CD4-positive, alpha-beta T cell treated with Interleukin-17A for 4 hours (primary cell): ENCODE measurements around the gene R3HDML.
"Not testable (repeated sequence)": the region's sequence is repeated elsewhere in the genome, so short reads cannot be mapped to it uniquely, and the experiment has no call there.

Experiments used
- DNase-seq: peaks from one replicate; pipeline ENCODE4 v3.0.0-alpha.2; 2020; ENCODE audit warnings: mixed read lengths

R3HDML gene

DNA sequence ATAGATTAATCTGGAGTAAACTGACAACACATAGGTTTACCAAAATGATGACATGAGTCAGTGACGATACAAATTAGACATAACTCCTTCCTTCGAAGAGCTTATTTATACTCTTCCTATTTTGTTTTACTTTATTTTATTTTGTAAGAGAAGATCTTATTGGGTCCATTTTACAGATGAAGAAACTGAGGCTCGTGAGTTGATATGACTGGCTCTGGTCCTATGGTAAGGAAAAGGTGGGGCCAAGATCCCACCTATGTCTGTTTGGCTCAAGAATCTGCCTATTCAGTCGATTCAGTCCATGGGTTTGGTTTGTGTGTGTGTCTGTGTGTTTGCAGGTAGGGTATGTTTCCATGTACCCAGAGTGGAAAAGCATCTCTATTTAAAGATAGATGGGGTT lies 8.4 kb upstream of the R3HDML start:
- DNase-seq, result no peak

DNA sequence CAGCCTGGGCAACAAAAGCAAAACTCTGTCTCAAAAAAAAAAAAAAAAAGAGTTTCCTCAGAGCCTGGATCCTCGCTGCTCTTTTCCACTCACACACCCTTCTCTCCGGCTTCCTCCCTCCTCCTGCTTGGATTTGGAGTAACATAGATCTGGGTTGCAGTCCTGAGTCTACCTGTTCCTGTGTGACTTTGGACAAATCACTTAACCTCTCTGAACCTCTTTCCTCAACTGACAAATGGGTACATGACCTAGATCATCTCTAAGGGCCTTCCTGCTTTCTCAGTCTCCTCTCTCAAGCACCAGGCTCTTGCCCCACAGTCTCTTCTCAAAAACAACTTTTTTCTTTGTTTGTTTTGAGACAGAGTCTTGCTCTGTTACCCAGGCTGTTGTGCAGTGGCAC lies 5.6 kb upstream of the R3HDML start:
- DNase-seq, result no peak

DNA sequence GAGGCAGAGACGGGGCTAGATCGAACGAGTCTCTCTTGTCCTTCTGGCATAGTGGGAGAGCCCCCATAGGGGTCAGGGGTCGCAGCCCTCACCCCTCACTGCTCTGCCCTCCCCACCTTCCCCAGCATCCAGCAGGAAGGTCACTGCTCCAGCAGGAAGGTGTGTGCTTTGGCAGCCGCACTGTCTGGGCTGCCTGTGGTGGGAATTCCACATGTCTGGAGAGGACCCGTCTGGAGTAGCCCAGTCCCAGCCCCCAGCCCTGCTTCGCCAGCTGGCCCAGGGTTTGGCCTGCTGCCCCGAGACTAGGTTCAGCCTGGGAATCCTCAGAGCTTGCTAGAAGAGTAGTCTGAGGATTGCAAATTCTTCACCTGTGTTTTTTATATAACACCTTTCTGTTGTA lies 2.5 kb upstream of the R3HDML start:
- DNase-seq, result no peak

DNA sequence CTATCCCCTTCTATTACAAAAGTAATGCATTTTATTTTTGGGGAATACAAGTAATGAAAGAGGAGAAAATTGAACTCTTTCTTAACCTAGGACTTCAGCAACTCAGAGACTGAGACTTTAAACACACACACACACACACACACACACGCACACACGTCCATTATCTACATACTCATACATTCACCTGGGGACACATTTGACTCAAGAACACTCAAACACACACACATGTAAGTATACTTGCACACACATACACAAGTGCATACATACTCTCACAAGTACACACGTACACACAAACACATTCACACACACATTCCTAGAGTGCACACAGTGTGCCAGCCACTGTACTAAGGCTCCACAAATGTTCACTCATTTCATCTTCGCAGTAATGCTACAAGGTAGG lies 2.1 kb upstream of the R3HDML start:
- DNase-seq, result no peak

DNA sequence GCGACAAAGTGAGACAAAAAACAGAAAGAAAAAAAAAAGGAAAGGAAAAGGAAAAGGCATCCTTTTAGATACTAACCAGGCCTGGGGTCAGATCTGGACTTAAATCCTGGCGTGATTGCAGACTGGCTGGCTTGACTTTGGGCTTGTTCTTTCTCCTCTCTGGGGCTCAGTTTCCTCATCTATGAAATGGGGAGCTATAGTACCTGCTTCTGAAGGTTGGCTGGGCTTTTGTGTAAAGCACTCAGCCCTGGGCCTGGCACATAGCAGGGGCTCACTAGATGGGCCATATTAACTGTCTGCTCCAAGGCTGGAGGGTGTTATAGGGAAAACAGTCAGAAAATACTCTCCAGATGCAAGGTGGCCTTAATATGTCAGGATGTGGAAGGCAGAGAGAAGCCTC lies 1.2 kb upstream of the R3HDML start:
- DNase-seq, result no peak

DNA sequence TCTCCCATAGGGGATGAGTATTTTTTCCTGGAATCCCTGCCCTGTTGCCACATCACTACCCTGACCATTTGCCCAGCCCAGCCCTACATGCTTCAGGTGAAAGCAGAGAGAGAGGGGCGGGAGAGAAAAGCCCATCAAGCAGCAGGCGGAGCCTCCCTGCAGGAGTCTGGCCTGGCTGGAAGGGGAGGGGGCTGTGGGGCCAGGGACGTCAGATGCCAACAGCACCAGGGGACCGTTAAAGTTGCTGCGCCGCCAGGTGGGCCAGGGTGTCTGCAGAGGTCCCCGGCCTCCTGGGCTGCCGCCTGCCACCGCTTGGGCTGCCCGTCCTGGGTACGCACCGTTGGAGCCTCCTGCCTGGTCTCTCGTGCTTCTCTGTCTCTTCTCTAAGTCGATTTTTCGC lies 757 bp upstream of the R3HDML start:
- DNase-seq, result no peak

DNA sequence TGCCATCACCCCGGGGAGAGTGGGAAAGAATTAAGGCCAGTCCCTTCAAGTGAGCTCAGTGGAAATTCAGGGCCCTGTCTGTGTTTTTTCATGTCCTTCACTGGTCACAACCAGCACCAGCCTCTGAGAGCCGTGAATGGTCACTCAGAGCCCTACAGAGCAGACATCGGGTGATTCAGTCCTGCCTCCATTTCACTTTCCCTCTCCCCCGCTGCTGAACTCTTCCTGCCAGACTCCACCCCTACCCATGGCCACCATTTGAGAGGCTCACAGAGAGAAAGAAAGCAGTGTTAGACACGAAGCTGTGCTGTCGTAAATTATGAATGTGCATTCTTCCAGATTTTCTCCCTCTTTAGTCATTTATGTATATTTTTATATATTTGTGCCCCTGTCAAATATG lies 5.4 kb downstream of the R3HDML start:
- DNase-seq, result no peak

DNA sequence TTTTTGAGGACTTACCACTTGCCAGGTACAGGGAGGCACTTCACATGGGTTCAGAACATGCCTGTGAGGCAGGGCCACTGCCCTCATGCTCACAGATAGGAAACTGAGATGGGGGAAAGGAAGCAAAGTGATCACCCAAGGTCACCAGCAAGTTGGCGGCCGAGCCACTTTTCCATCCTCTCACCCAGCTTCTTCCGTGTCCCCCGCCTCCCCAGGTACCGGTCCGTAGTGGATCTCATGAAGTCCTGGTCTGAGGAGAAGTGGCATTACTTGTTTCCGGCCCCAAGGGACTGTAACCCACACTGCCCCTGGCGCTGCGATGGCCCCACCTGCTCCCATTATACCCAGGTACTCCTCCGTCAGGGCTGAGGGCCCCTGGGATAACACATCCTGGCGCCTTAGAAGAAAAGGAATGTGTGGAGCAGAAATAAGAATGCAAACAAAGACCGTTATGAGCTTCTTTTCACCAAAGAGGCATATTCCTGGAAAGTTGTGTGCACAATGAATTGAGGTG lies 6.4 kb downstream of the R3HDML start:
- DNase-seq, result no peak

DNA sequence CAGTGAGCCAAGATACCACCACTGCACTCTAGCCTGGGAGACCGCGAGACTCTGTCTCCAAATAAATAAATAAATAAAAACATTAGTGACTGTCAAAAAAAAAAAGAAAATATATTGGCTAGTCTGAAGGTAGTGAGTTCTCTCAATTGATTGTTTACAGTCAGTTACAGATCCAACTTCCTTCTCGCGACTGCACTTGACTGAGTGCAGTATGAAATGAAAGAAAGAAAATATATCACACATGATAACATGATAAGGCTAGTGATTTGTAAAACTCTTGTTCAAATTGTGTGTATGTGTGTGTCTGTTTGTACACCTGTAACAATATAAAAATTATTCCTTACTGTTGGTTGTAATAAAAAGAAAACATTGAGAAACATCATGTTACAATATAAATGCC lies 7.9 kb downstream of the R3HDML start:
- no peak for DNase-seq

DNA sequence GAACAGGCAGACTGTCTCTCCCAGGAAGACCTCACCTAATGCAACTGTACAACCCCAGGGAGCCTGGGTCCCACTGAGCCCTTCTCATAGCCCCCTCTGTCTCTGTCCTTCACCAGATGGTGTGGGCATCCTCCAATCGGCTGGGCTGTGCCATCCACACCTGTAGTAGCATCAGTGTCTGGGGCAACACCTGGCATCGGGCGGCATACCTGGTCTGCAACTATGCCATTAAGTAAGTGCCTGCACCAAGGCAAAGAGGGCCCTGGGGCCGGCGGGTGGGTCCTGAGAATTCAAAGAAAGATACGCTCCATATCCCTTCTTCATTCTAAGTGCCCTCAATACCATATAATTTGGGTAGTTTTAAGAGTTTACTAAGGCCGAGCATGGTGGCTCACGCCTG lies 8.3 kb downstream of the R3HDML start:
- no peak for DNase-seq

DNA sequence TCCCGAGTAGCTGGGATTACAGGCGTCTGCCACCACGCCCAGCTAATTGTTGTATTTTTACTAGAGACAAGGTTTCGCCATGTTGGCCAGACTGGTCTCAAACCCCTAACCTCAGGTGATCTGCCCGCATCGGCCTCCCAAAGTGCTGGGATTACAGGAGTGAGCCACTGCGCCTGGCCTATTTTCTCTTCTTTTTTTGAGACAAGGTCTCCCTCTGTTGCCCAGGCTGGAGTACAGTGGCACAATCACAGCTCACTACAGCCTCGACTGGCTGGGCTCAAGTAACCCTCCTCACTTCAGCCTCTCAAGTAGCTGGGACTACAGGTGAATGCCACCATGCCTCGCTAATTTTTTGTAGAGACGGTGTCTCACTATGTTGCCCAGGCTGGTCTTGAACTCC lies 9.1 kb downstream of the R3HDML start:
- DNase-seq, result not testable (repeated sequence)

DNA sequence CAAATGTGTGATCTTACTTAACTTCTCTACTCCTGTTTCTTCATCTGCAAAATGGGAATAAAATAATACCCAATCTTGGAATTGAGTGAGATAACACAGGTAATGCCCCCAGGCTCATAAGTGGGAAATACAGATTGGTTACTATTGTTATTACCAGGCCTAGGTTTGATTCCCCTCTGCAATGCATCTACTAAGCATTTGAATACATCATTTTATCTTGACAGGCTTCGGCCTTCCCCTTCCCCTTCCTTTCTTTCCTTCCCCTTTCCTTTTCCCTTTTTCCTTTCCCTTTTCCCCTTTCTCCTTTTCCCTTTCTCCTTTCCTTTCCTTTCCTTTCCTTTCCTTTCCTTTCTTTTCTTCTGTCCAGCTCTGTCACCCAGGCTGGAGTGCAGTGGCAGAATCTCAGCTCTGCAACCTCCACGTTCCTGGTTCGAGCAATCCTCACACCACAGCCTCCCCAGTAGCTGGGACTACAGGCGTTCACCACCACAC lies 11.4 kb downstream of the R3HDML start:
- DNase-seq, result no peak

DNA sequence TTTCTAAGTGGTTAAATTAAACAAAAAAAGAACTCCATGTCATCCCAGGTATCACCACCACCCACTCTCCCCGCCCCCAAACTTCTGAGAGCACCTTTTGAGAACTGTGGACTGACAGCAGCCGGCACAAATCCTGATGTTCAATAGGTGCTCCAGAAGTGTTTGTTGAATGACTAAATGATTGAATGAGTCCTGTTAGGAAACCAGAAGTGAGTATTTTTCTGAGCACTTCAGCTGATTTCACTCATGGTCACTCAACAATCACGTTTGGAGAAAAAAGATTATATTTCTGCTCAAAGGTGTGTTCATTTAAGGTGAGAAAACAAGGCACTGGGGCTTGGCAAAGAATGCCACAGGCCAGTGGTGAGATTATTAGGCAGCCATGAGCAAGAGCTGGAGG lies 12.5 kb downstream of the R3HDML start:
- DNase-seq, result no peak

DNA sequence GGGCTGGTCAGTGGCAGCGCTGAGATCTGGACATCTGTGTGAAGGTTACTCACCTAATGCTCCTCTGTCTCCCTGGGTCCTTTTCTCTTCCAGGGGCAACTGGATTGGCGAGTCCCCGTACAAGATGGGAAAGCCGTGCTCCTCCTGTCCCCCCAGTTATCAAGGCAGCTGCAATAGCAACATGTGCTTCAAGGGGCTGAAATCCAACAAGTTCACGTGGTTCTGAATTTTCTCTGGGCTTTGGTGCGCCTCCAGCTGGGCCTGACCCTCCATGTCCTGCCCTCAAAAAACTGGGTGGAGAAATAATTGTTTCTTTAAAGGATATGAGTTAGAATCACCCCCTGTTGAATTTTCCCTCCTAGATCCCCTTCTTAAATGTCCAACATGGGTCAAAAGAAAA lies 13.7 kb downstream of the R3HDML start:
- no peak for DNase-seq

DNA sequence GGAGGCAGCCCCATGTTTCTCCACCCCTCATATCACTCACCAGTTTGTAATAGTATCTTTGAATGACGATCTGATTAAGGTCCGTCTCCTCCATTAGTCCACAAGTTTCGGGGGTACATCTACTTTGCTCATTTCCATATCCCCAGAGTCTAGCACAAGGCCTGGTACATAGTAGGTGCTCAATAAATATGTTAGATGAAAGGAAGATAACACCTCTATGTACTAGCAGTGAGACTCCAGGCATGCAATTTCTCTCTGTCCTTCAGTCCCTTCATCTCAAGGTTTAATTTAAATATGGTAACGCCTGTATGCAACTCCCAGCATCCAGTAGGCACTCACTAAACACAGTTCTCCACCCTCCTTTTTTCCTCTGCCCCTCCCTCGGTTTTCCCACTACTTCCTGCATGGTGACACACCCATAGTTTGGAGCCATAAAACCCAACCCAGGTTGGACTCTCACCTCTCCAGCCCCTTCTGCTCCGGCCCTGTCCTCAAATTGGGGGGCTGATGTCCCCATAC lies 18.2 kb downstream of the R3HDML start:
- no peak for DNase-seq

DNA sequence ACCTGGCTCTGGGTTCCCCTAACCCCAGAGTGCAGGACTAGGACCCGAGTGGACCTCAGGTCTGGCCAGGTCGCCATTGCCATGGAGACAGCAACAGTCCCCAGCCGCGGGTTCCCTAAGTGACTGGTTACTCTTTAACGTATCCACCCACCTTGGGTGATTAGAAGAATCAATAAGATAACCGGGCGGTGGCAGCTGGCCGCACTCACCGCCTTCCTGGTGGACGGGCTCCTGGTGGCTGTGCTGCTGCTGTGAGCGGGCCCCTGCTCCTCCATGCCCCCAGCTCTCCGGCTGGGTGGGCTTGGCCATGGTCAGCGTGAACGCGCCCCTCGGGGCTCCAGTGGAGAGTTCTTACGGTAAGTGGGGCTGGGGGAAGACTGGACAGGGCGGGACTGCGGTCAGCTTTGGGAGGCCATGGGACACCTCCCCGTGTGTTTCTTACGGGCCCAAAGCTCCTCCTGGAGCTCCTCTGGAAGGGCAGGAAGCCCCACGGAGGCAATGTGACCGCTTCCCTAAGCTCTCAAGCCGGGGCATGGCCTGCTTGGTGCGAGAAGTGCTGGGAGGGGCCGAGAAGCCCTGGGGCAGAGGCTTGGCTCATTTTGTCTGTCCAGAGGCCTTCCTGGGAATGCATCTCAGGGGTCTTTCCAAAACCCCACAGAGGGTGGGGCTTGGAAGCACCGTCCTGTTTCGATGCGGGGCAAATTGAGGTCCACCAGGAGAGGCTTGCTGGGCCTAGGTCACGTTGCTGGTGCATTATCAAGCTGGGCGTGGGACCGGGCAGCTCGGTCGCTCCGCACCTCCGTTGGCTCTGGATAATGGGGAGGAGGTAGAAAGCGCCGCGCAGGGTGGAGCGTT lies 18.9 kb downstream of the R3HDML start, which contains the start of gene HNF4A:
HNF4A (plus strand) TSS at position 202 of the 855 bp plus-strand sequence; CDS start at position 308, 106 bp downstream.
- no peak for DNase-seq

DNA sequence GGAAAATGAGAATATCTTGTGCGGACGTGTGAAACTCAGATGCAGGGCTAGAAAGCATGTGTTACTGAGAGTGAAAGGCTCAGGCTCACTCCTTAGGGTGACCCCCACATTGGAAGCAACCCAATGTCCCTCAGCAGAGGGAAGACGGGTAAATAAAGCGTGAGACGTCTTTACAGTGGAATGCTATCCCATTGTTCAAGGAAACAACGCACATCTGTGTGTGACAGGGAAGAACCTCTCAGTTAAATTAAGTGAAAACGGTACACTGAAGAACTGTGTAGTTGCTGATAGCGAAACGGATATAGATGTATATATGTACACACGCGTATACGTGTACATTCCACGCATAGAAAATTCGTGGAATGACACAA lies 19.5 kb downstream of the R3HDML start:
- DNase-seq, result no peak

DNA sequence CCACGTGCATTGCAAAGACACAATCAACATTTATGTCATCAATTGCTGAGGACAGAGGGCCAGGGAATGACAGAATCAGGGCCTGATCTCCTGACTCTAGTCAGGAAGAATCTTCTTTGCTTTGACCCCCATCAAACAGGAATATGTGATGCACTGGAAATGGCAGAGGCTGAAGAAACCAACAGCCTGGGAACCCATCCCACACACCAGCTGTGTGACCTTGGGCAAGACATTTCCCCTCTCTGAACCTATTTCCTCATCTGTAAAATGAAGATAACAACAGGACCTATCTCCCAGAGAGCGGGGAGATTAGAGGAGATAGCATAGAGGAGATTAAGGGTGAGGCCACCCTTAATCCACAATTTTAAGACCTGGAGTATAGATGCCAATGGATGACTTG lies 20.2 kb downstream of the R3HDML start:
- no peak for DNase-seq

DNA sequence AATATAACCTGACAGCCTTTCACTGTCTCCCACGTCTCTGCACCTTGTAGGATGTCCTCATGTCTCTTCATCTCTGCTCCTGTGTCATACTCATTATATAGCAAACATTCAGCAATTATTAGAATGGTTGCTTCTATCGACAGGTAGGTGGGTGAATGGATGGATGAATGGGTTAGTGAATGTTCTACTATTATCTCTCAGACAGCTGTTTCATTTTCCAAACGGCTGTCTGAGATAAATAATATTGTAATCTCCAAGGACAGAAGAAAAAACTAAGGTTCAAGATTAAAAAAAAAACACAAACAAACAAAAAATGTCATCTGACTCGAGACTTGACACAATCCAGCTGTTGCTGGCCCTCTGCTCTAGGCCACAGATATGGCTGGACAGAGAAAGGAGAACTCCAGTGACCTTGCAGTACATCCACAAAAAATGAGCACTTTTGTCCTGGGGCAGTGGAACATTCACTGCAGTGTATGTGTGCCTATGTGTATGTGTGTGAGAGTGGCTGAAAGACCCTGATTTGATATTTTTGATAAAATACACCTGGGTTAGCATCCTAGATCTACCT lies 20.8 kb downstream of the R3HDML start:
- no peak for DNase-seq

DNA sequence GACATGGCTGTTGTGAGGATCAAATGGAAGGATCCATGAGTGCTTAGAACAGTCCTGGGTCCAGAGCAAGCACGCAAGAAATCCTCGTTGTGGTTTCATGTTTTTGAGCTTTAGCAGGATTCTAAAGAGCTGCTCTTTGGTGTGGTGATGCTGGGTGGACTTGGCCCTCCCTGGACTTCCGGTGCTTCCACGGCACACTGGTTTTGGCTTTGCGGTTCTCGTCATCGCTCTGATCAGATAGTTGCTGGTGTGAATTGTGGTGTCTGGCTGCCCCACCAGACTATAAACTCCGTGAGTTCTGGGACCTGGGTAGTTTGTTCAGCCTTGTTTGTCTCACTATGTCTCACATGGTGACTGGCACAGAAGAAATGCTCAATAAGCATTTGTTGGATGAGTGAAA lies 21.9 kb downstream of the R3HDML start:
- DNase-seq, result no peak

DNA sequence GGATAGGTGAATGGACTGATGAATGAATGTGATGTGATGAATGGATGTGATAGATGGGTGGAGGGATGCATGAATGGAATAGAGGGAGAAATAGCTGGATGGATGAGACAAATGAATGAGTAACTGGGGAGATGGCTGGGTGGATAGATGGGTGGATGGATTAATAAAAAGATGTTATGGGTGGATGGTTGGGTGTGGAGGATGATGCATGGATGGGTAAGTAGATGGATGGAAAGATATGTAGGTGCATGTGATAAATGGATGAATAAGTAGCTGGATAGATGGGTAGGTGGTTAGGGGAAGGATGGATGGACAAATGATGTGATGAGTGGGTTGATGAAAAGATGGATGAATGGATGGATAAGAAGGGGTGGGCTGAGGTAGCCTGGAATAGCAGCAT lies 23.4 kb downstream of the R3HDML start:
- DNase-seq, result no peak

DNA sequence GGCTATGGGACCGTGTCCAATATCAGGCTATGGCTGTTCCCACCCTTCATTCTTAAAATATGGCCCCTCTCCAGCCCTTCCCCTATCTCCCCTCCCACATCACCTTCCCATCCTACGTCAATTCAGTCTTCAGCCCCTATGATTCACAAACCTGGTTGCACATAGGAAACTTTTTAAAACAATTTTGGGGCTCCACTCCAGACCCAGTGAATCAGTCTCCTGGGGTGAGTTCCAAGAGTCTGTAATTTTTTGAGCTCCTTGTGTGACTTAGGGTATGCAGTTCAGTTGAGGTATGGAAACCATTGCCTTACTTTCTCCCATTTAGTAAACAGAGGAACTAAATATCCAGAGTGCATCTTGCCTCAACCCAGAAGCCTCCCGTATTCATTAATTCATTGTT lies 24.2 kb downstream of the R3HDML start:
- DNase-seq, result no peak

DNA sequence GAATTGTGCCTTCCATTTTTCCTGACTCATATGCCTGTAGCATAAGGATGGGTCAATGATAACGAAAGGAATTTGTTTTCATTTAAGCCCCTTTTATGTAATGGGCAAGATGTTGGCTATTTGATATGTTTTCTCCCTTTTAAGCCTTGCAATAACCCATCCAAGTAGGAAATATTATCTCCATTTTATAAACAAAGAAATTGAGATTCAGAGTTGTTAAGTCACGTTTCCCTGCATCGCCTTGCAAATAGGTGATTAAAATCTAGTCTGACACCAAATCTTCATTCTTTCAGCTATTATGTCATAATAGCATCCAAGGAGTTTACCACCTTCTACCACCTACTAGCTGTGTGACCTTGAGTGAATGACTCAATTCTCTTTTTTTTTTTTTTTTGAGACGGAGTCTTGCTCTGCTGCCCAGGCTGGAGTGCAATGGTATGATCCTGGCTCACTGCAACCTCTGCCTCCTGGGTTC lies 25.7 kb downstream of the R3HDML start:
- DNase-seq, result no peak

DNA sequence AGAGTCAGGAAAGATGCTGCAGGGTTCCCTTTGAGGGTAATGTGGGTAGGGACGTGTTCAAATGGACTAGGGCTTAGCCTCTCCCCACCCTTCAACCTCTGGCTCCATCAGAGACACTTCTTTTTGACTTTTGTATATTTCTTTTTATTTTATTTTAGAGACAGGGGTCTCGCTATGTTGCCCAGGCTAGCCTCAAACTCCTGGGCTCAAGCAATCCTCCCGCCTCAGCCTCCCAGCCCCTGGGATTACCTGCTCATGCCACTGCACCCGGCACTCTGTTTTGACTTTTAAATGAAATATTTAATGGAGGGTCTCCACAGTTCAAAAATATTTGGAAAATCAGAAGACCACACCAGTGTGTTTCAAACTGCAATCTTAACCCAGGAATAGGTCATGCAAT lies 27.2 kb downstream of the R3HDML start:
- DNase-seq, result no peak
